Panc1 (cell line): ENCODE results near the gene TMEM95. TPM values are rescaled to one million over a fixed set of nuclear protein-coding genes. Genes with fewer than 3 reads are reported as not detected.
A peak's percentile ranks its signal among the peaks of the same experiment; 100 is the strongest.

ENCODE experiments used
- ATAC-seq: fragments of 200-7000 bp; cut with Tn5 transposase; 2 replicates; pipeline ENCODE4 v1.9.1; 2020; ENCODE audit warnings: mild to moderate bottlenecking, moderate library complexity
- BruUV-seq: library from RNA; stranded (reverse); fragments of 400-500 nt; replicated peaks from 2 replicates; lab custom pipeline; 2021; lab: Mats Ljungman, UMichigan
- CTCF ChIA-PET: fragments of 300-600 bp; sonication (Branson Sonifier 250); formaldehyde crosslinking; loops from one replicate; lab custom pipeline; 2022; ENCODE audit warnings: antibody characterized with exemption; lab: Charles Lee
- POLR2A ChIA-PET: fragments of 300-600 bp; sonication (Branson Sonifier 250); formaldehyde crosslinking; loops from one replicate; lab custom pipeline; 2022; ENCODE audit warnings: antibody characterized with exemption; lab: Charles Lee
- DNase-seq: peaks from one replicate; pipeline ENCODE4 v3.0.0-alpha.2; 2010; ENCODE audit warnings: low read depth, low spot score
- H3K27ac ChIP-seq: 2 replicates; pipeline ENCODE4 v1.5.1; 2011; ENCODE audit warnings: mild to moderate bottlenecking, low read length, inconsistent platforms
- H3K27me3 ChIP-seq: fragments of 200-500 bp; sonication (Bioruptor generic); 2 replicates; pipeline ENCODE4 v1.6.0; 2014; ENCODE audit warnings: low read length, inconsistent platforms; ENCODE audit not compliant: control insufficient read depth, insufficient read depth
- H3K36me3 ChIP-seq: fragments of 200-500 bp; sonication (Bioruptor generic); 2 replicates; pipeline ENCODE4 v1.5.1; 2014; ENCODE audit warnings: inconsistent platforms, mild to moderate bottlenecking, low read length, moderate library complexity; ENCODE audit not compliant: control insufficient read depth, insufficient read depth
- H3K4me1 ChIP-seq: 2 replicates; pipeline ENCODE4 v1.5.1; 2011; ENCODE audit warnings: inconsistent platforms, mild to moderate bottlenecking, low read length, moderate library complexity; ENCODE audit not compliant: control insufficient read depth, insufficient read depth
- H3K4me3 ChIP-seq, 2 experiments: 2 replicates each; pipeline ENCODE4 v1.5.1; 2011 to 2012; ENCODE audit warnings: low read depth in 2 of 2, low read length in 2 of 2, mild to moderate bottlenecking in 2 of 2, inconsistent platforms in 1 of 2, moderate library complexity in 1 of 2
- H3K9me3 ChIP-seq: fragments of 200-500 bp; sonication (Bioruptor generic); 2 replicates; pipeline ENCODE4 v1.5.1; 2014; ENCODE audit warnings: low read depth, mild to moderate bottlenecking, inconsistent platforms, low read length, moderate library complexity; ENCODE audit not compliant: control insufficient read depth, insufficient read depth
- POLR2AphosphoS5 ChIP-seq: IDR thresholded peaks from 2 replicates; pipeline ENCODE4 v1.6.1; 2012; ENCODE audit warnings: mild to moderate bottlenecking, low read depth, low read length, moderate library complexity
- REST ChIP-seq, 2 experiments: IDR thresholded peaks; 2 replicates each; pipeline ENCODE4 v1.6.1; 2011 to 2012; ENCODE audit warnings: low read depth in 2 of 2, control low read depth in 1 of 2, low read length in 1 of 2, mild to moderate bottlenecking in 1 of 2, moderate library complexity in 1 of 2; ENCODE audit not compliant: insufficient read depth in 1 of 2
- SIN3A ChIP-seq: IDR thresholded peaks from 2 replicates; pipeline ENCODE4 v1.6.1; 2012; ENCODE audit warnings: low read depth, mild to moderate bottlenecking, low read length, moderate library complexity, borderline replicate concordance; ENCODE audit not compliant: insufficient read depth
- TCF7L2 ChIP-seq: IDR thresholded peaks from 2 replicates; pipeline ENCODE4 v1.6.1; 2011; ENCODE audit warnings: mild to moderate bottlenecking, low read depth, low read length, inconsistent platforms
- in situ Hi-C: cut with HindIII; loops from 2 replicates; pipeline ENCODE4 v1.10.0; 2016; ENCODE audit warnings: low sequenced_read_pairs, low pct_unique_long_range_greater_than_20kb
- intact Hi-C: fragments of 100-400 bp; cut with micrococcal nuclease; formaldehyde crosslinking; loops from one replicate; pipeline ENCODE4 v1.10.0; 2022; ENCODE audit not compliant: unreplicated experiment
- total RNA-seq: library from RNA; stranded (reverse); gene quantifications from one replicate; pipeline ENCODE4 v1.2.1, GENCODE V29; 2021; ENCODE audit not compliant: unreplicated experiment
- TF ChIP-seq, protein P1 (sequence below): fragments of 450-650 bp; IDR thresholded peaks from 2 replicates; pipeline ENCODE4 v1.5.1; 2017; ENCODE audit warnings: mild to moderate bottlenecking

The TMEM95 gene
- total RNA-seq, 1 experiment from 2014 or later = not detected

- TF ChIP-seq SIN3A = no peak
Measured at GRCh38 chr17:7348478-7349242, 6.3 kb upstream of the TMEM95 start (continued).

DNA sequence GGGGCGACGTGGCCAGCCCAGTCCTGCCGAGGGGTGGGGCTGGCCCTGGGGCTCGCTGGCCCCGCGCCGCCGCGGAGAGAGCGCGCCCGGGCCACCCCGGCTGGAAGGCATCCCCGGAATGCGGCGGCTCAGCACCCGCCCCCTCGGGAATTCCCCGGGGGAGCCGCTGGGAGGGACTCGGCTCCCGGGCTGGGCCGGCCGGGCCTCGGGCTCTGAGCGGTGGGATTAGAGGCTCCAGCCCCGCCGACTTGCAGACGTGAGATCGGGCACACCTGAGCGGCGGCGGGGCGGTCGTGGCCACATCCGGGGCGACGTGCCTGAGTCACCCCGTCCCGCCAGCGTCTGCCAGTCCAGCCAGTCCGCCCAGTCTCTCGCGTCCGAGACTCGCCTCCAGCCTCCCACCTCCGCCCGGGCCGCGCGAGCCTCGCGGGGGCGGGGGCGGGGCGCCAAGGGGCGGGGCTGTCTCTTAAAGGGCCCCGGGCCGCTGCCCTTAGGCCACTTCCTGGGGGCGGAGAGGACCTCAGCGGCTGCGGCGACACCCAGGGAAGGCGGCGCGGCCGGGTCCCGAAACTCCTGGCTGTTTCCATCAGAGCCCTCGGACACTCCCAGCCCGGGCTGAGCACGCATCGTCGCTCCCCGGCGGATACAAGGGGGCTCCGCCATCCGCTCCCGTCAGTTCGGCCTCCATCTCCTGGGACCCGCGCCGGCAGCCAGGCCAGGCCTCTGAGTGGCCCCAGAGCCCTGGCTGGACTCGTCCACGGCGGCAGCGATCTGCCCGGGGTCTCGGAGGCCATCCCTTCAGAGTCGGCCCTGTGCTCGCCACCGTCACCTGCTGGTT is 3.1 kb upstream of the TMEM95 start, which contains the start of gene KCTD11:
Gene KCTD11 (plus strand): TSS at position 498 of the 838 bp plus-strand sequence.
- H3K27ac ChIP-seq = peak within 1 kb of the TSS; percentile 92
- POLR2A ChIA-PET = interaction anchor here (0.6 kb wide), 1 partner anchor 104 kb away, joined by 12 read pairs; no protein-coding TSS in a partner anchor

More for the DNA sequence above, 3.1 kb upstream of the TMEM95 start, which contains the start of gene KCTD11:
- no peaks in the 10 kb centered on the region for H3K9me3 ChIP-seq
- intact Hi-C loops (loop anchor here (10.0 kb wide), 1 partner anchor 83 kb away; the partner anchor contains the start of genes FGF11 and TMEM102), in situ Hi-C loops (no loop called here)
- no peaks in the 10 kb centered on the region; the same call in 1 of the 2 replicates for H3K36me3 ChIP-seq
- TF ChIP-seq POLR2AphosphoS5 = no peak; the same call in 1 of the 2 replicates
- TF ChIP-seq TCF7L2 = no peak
- TF ChIP-seq, protein P1, sequence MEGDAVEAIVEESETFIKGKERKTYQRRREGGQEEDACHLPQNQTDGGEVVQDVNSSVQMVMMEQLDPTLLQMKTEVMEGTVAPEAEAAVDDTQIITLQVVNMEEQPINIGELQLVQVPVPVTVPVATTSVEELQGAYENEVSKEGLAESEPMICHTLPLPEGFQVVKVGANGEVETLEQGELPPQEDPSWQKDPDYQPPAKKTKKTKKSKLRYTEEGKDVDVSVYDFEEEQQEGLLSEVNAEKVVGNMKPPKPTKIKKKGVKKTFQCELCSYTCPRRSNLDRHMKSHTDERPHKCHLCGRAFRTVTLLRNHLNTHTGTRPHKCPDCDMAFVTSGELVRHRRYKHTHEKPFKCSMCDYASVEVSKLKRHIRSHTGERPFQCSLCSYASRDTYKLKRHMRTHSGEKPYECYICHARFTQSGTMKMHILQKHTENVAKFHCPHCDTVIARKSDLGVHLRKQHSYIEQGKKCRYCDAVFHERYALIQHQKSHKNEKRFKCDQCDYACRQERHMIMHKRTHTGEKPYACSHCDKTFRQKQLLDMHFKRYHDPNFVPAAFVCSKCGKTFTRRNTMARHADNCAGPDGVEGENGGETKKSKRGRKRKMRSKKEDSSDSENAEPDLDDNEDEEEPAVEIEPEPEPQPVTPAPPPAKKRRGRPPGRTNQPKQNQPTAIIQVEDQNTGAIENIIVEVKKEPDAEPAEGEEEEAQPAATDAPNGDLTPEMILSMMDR = peak; percentile 86
- no peak for TF ChIP-seq REST (IDR thresholded peaks at IDR 0.05; ENCODE audit: insufficient read depth in 1 of 2, low read depth in 2 of 2, low read length in 1 of 2)
- TF ChIP-seq SIN3A = peak; percentile 80; the same call in 1 of the 2 replicates
- DNase-seq (no peak), ATAC-seq (peak; percentile 75)
- H3K27me3 ChIP-seq = no peaks in the 10 kb centered on the region
- H3K4me1 ChIP-seq = peaks cover 9% of the 10 kb centered on the region
- no TSS peak for BruUV-seq
- CTCF ChIA-PET = interaction anchor here (0.6 kb wide), 1 partner anchor 134 kb away, joined by 3 read pairs; no protein-coding TSS in a partner anchor
- peak within 1 kb of the TSS; percentile 69 to 78 for H3K4me3 ChIP-seq
